Activated CD4-positive, alpha-beta T cell treated with anti-CD3 and anti-CD28 coated beads, Interleukin-2, amount 10 ng/mL, durations not matched to agents 7 days and 5 days (primary cell): ENCODE measurements around the gene PPIG. TPM values are rescaled to one million over a fixed set of nuclear protein-coding genes. Genes with fewer than 3 reads are reported as not detected.
A peak's percentile ranks its signal among the peaks of the same experiment; 100 is the strongest.
"Not testable (repeated sequence)": the region's sequence is repeated elsewhere in the genome, so short reads cannot be mapped to it uniquely, and the experiment has no call there.

Experiments used
- CTCF ChIA-PET: fragments of 350-600 bp; sonication (Branson Sonifier 250); formaldehyde crosslinking; loops from one replicate; lab custom pipeline; 2021; ENCODE audit warnings: antibody characterized with exemption; lab: Charles Lee
- POLR2A ChIA-PET: fragments of 350-600 bp; sonication (Branson Sonifier 250); formaldehyde crosslinking; loops from one replicate; lab custom pipeline; 2021; ENCODE audit warnings: antibody characterized with exemption; lab: Charles Lee
- DNase-seq: peaks from one replicate; pipeline ENCODE4 v3.0.0-alpha.2; 2020
- H3K27ac Mint-ChIP-seq: one replicate; pipeline ENCODE4 v1.8.0; 2021; ENCODE audit warnings: mild to moderate bottlenecking, moderate library complexity, mixed read lengths
- H3K27me3 Mint-ChIP-seq: one replicate; pipeline ENCODE4 v1.8.0; 2021; ENCODE audit warnings: mixed read lengths
- H3K36me3 Mint-ChIP-seq: one replicate; pipeline ENCODE4 v1.8.0; 2021; ENCODE audit warnings: low read depth, mixed read lengths
- H3K4me1 Mint-ChIP-seq: one replicate; pipeline ENCODE4 v1.8.0; 2021; ENCODE audit warnings: mixed read lengths
- H3K4me3 Mint-ChIP-seq: one replicate; pipeline ENCODE4 v1.8.0; 2021; ENCODE audit warnings: mild to moderate bottlenecking, moderate library complexity, mixed read lengths
- H3K9me3 Mint-ChIP-seq: one replicate; pipeline ENCODE4 v1.8.0; 2021; ENCODE audit warnings: mixed read lengths
- total RNA-seq, 2 experiments: library from RNA; stranded (reverse); gene quantifications; one replicate each; pipeline ENCODE4 v1.2.3, GENCODE V29; 2021

The PPIG gene
- total RNA-seq, 2 experiments from 2014 or later, result 53.4 to 61.7 TPM

- POLR2A ChIA-PET, result no interaction called here
- CTCF ChIA-PET, result interaction anchor here (1.2 to 1.6 kb wide), 4 partner anchors 10 to 17 kb away, joined by 3 to 5 read pairs (median 4); no protein-coding TSS in a partner anchor
- H3K27me3 Mint-ChIP-seq, result peaks cover 5% of the 10 kb centered on the region
- peaks cover 15% of the 10 kb centered on the region for H3K36me3 Mint-ChIP-seq
- DNase-seq, result no peak
- H3K4me1 Mint-ChIP-seq, result peaks cover 26% of the 10 kb centered on the region
- H3K9me3 Mint-ChIP-seq, result no peaks in the 10 kb centered on the region
- H3K27ac Mint-ChIP-seq, result peak overlapping the region; percentile 86
- peak overlapping the region; percentile 93 for H3K4me3 Mint-ChIP-seq
Observed at GRCh38 chr2:169572821-169573159, 11.4 kb upstream of the PPIG start.

GRCh38 chr2:169573160-169573973, 10.8 kb upstream of the PPIG start, which contains the start of gene FASTKD1:
FASTKD1 (minus strand) TSS chr2:169573865; CDS start chr2:169572029, 1,836 bp downstream.
- Mint-ChIP-seq H3K9me3 (no peaks in the 10 kb centered on the region), H3K36me3 (peaks cover 15% of the 10 kb centered on the region), H3K27ac (peak within 1 kb of the TSS; percentile 86), H3K4me1 (peaks cover 26% of the 10 kb centered on the region), H3K27me3 (peaks cover 6% of the 10 kb centered on the region), H3K4me3 (peak within 1 kb of the TSS; percentile 93)
- DNase-seq, result peak; percentile 90
- POLR2A ChIA-PET, result no interaction called here
- CTCF ChIA-PET, result interaction anchor here (0.6 to 1.6 kb wide), 5 partner anchors 10 to 222 kb away, joined by 3 to 5 read pairs (median 3); partner anchors contain the start of gene PPIG

DNA sequence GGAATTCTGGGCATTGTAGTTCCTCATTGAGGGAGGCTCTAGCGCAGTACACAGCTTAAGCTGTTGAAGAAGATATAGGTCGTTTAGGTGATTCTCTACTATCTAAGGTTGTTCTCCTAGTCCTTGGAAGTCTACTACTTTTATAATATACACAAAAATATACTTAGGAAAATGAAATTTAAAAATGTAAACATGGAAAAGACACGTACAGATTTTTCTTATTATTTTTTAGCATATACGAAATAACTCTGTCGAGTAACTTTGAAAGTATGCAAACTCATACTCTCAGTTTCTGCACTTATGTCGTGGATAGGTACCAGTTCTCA, 10.2 kb upstream of the PPIG start:
- Mint-ChIP-seq H3K4me1 (peaks cover 26% of the 10 kb centered on the region), H3K27me3 (peaks cover 6% of the 10 kb centered on the region), H3K9me3 (no peaks in the 10 kb centered on the region), H3K36me3 (peaks cover 15% of the 10 kb centered on the region), H3K4me3 (peak overlapping the region; percentile 93), H3K27ac (peak overlapping the region; percentile 86)
- CTCF ChIA-PET, result interaction anchor here (1.2 to 1.6 kb wide), 3 partner anchors 10 to 16 kb away, joined by 3 to 5 read pairs (median 4); partner anchors contain the start of gene PPIG
- POLR2A ChIA-PET, result no interaction called here
- DNase-seq, result no peak

DNA sequence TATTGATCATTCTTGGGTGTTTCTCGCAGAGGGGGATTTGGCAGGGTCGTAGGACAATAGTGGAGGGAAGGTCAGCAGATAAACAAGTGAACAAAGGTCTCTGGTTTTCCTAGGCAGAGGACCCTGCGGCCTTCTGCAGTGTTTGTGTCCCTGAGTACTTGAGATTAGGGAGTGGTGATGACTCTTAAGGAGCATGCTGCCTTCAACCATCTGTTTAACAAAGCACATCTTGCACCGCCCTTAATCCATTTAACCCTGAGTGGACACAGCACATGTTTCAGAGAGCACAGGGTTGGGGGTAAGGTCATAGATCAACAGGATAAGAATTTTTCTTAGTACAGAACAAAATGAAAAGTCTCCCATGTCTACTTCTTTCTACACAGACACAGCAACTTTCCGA, 9.6 kb upstream of the PPIG start:
- H3K4me3 Mint-ChIP-seq, H3K27ac Mint-ChIP-seq, H3K27me3 Mint-ChIP-seq, DNase-seq, POLR2A ChIA-PET, H3K9me3 Mint-ChIP-seq: not testable (repeated sequence)
- Mint-ChIP-seq H3K4me1 (peaks cover 23% of the 10 kb centered on the region), H3K36me3 (peaks cover 11% of the 10 kb centered on the region)
- CTCF ChIA-PET, result interaction anchor here (1.5 kb wide), 1 partner anchor 9 kb away, joined by 3 read pairs; the partner anchor contains the start of gene PPIG

DNA sequence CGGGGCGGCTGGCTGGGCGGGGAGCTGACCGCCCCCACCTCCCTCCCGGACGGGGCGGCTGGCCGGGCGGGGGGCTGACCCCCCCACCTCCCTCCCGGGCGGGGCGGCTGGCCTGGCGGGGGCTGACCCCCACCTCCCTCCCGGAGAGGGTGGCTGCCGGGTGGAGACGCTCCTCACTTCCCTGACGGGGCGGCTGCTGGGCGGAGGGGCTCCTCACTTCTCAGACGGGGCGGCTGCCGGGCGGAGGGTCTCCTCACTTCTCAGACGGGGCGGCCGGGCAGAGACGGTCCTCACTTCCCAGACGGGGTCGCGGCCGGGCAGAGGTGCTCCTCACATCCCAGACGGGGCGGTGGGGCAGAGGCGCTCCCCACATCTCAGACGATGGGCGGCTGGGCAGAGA, 8.9 kb upstream of the PPIG start:
- H3K27ac Mint-ChIP-seq, CTCF ChIA-PET, H3K4me3 Mint-ChIP-seq, H3K36me3 Mint-ChIP-seq, DNase-seq, H3K27me3 Mint-ChIP-seq, POLR2A ChIA-PET, H3K9me3 Mint-ChIP-seq: not testable (repeated sequence)
- peaks cover 17% of the 10 kb centered on the region for H3K4me1 Mint-ChIP-seq

- Mint-ChIP-seq H3K27ac (no peak overlapping the region), H3K36me3 (peaks cover 14% of the 10 kb centered on the region), H3K9me3 (peaks cover 13% of the 10 kb centered on the region), H3K4me3 (no peak overlapping the region), H3K4me1 (peaks cover 5% of the 10 kb centered on the region), H3K27me3 (peaks cover 6% of the 10 kb centered on the region)
- POLR2A ChIA-PET, result no interaction called here
- CTCF ChIA-PET, result interaction anchor here (0.7 kb wide), 1 partner anchor 214 kb away, joined by 3 read pairs; no protein-coding TSS in a partner anchor
- DNase-seq, result no peak
Observed at GRCh38 chr2:169579044-169579443, 5.1 kb upstream of the PPIG start.

DNA sequence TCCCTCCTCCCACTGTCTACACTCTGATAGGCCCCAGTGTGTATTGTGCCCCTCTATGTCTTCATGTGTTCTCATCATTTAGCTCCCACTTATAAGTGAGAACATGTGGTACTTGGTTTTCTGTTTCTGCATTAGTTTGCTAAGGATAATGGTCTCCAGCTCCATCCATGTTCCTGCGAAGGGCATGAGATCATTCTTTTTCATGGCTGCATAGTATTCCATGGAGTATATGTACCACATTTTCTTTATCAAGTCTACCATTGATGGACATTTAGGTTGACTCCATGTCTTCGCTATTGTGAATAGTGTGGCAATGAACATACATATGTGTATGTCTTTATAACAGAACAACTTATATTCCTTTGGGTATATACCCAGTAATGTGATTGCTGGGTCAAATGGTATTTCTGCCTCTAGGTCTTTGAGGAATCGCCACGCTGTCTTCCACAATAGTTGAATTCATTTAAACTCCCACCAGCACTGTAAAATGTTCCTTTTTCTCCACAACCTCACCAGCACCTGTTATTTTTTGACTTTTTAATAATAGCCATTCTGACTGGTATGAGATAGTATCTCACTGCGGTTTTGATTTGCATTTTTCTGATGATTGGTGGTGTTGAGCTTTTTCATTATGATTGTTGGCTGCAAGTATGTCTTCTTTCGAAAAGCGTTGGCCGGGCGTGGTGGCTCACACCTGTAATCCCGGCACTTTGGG, 1.4 kb upstream of the PPIG start:
- H3K4me1 Mint-ChIP-seq, result peaks cover 25% of the 10 kb centered on the region
- DNase-seq, POLR2A ChIA-PET, CTCF ChIA-PET, H3K27me3 Mint-ChIP-seq, H3K4me3 Mint-ChIP-seq, H3K27ac Mint-ChIP-seq: not testable (repeated sequence)
- H3K36me3 Mint-ChIP-seq, result peaks cover 33% of the 10 kb centered on the region
- H3K9me3 Mint-ChIP-seq, result peaks cover 14% of the 10 kb centered on the region

GRCh38 chr2:169583518-169583917, 633 bp upstream of the PPIG start:
- H3K4me3 Mint-ChIP-seq, result peak overlapping the region; percentile 98
- POLR2A ChIA-PET, result no interaction called here

GRCh38 chr2:169585673-169586072, 1.5 kb downstream of the PPIG start:
- no peak for DNase-seq
- H3K4me3 Mint-ChIP-seq, result peak overlapping the region; percentile 98
- peak overlapping the region; percentile 100 for H3K27ac Mint-ChIP-seq
- H3K9me3 Mint-ChIP-seq, result peaks cover 14% of the 10 kb centered on the region
- ChIA-PET POLR2A (no interaction called here), CTCF (no interaction called here)
- H3K4me1 Mint-ChIP-seq, result peaks cover 39% of the 10 kb centered on the region
- H3K36me3 Mint-ChIP-seq, result peaks cover 42% of the 10 kb centered on the region
- no peaks in the 10 kb centered on the region for H3K27me3 Mint-ChIP-seq

More at GRCh38 chr2:169583518-169583917, 633 bp upstream of the PPIG start:
- Mint-ChIP-seq H3K9me3 (peaks cover 14% of the 10 kb centered on the region), H3K4me1 (peaks cover 28% of the 10 kb centered on the region), H3K27ac (peak overlapping the region; percentile 100), H3K36me3 (peaks cover 34% of the 10 kb centered on the region), H3K27me3 (no peaks in the 10 kb centered on the region)
- CTCF ChIA-PET, result interaction anchor here (0.9 kb wide), 1 partner anchor 10 kb away, joined by 3 read pairs; the partner anchor contains the start of gene FASTKD1
- no peak for DNase-seq

DNA sequence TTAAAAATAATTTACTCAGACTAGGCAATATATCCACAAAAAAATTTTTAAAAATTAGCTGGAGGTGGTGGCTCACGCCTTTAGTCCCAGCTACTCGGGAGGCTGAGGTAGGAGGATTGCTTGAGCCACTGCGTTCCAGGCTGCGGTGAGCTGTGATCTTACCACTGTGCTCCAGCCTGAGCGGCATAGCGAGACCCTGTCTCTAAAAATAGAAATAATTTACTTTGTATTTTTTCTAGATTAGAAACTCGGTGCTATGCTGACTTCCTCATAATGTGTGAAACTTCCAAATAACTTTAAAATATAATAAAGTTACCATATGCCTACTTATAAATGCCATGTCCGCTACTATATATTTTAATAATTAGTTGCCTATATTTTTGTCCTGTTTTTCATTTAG, 6.7 kb downstream of the PPIG start:
- ChIA-PET CTCF (interaction anchor here (0.9 to 1.5 kb wide), 2 partner anchors 10 to 18 kb away, joined by 3 to 5 read pairs; partner anchors contain the start of gene FASTKD1), POLR2A (no interaction called here)
- Mint-ChIP-seq H3K27me3 (no peaks in the 10 kb centered on the region), H3K4me1 (peaks cover 33% of the 10 kb centered on the region), H3K9me3 (no peaks in the 10 kb centered on the region), H3K36me3 (peaks cover 22% of the 10 kb centered on the region), H3K27ac (no peak overlapping the region), H3K4me3 (no peak overlapping the region)
- DNase-seq, result no peak

GRCh38 chr2:169596546-169596945, 12.4 kb downstream of the PPIG start:
- H3K9me3 Mint-ChIP-seq, H3K4me3 Mint-ChIP-seq, CTCF ChIA-PET, DNase-seq, H3K27me3 Mint-ChIP-seq, H3K27ac Mint-ChIP-seq, H3K4me1 Mint-ChIP-seq, POLR2A ChIA-PET: not testable (repeated sequence)
- peaks cover 13% of the 10 kb centered on the region for H3K36me3 Mint-ChIP-seq

GRCh38 chr2:169598982-169599381, 14.8 kb downstream of the PPIG start:
- peaks cover 6% of the 10 kb centered on the region for H3K4me1 Mint-ChIP-seq
- H3K4me3 Mint-ChIP-seq, result no peak overlapping the region
- H3K27me3 Mint-ChIP-seq, result no peaks in the 10 kb centered on the region
- POLR2A ChIA-PET, result no interaction called here
- H3K9me3 Mint-ChIP-seq, result no peaks in the 10 kb centered on the region
- no peak overlapping the region for H3K27ac Mint-ChIP-seq
- CTCF ChIA-PET, result no interaction called here
- no peak for DNase-seq
- H3K36me3 Mint-ChIP-seq, result peaks cover 12% of the 10 kb centered on the region

DNA sequence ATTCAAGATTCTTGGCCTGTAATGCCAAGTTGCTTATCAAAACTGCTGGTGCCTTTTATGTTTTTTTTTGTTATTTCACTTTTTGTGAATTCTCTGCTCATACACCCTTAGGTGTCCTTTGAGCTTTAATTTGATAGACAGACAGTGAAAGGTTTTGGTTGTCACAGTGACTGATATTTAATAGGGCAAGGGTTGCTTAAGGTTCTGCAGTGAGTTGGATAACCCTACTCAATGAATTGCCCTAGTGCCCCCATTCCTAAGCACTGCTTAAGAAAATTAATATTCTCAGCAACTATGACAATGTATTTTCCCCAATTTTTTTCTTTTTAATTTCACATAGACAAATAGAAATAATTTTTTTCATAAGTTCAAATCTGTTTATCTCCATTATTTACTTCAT, 15.4 kb downstream of the PPIG start:
- no peaks in the 10 kb centered on the region for H3K9me3 Mint-ChIP-seq
- ChIA-PET POLR2A (no interaction called here), CTCF (no interaction called here)

More for the DNA sequence above, 15.4 kb downstream of the PPIG start:
- Mint-ChIP-seq H3K27me3 (no peaks in the 10 kb centered on the region), H3K27ac (no peak overlapping the region), H3K4me3 (no peak overlapping the region), H3K36me3 (peaks cover 13% of the 10 kb centered on the region), H3K4me1 (peaks cover 6% of the 10 kb centered on the region)
- DNase-seq, result no peak
